HepG2 (cell line): ENCODE data around the gene DCPS. TPM values are rescaled to one million over a fixed set of nuclear protein-coding genes. Genes with fewer than 3 reads are reported as not detected.

Experiments used
- ATAC-seq: fragments of 200-7000 bp; cut with Tn5 transposase; 3 replicates; pipeline ENCODE4 v1.9.1; 2020; ENCODE audit warnings: mild to moderate bottlenecking, moderate library complexity
- BruUV-seq: library from RNA; stranded (reverse); fragments of 400-500 nt; replicated peaks from 2 replicates; lab custom pipeline; 2021; lab: Mats Ljungman, UMichigan
- CTCF ChIA-PET: fragments of 300-600 bp; formaldehyde crosslinking; extraction: SDS; loops from one replicate; lab custom pipeline; 2021; ENCODE audit warnings: low total read pairs, inconsistent platforms, low intra/inter-chr PET ratio; lab: Yijun Ruan, JAX
- POLR2A ChIA-PET: fragments of 350-600 bp; sonication (Branson Sonifier 250); formaldehyde crosslinking; loops from one replicate; lab custom pipeline; 2020; ENCODE audit warnings: antibody characterized with exemption, inconsistent platforms; lab: Yijun Ruan, JAX
- DNase-seq: peaks from one replicate; pipeline ENCODE4 v3.0.0-alpha.2; 2015; ENCODE audit warnings: low spot score
- FAIRE-seq: peaks from 3 replicates; lab custom pipeline; 2011; peaks lifted over from hg19 to GRCh38; lab: Jason Lieb, UNC
- H2AFZ ChIP-seq: one replicate; pipeline ENCODE4 v1.6.1; 2011; ENCODE audit warnings: low read length, inconsistent platforms
- H3K27ac ChIP-seq: fragments of 300-600 bp; 3 replicates; pipeline ENCODE4 v1.8.0; 2011; ENCODE audit warnings: mixed run types, mild to moderate bottlenecking, mixed read lengths, low read length, inconsistent platforms; ENCODE audit not compliant: insufficient read depth; ENCODE audit errors: extremely low read length
- H3K27me3 ChIP-seq, 2 experiments: fragments of 200-600 bp in 1 of 2; 2 replicates in 1 of 2; 3 replicates in 1 of 2; pipeline versions ENCODE4 v1.6.0 to v1.8.0; 2011; ENCODE audit warnings: low read length in 2 of 2, mild to moderate bottlenecking in 2 of 2, moderate library complexity in 2 of 2, inconsistent platforms in 1 of 2; ENCODE audit not compliant: insufficient read depth in 2 of 2, control insufficient read depth in 1 of 2
- H3K36me3 ChIP-seq, 2 experiments: fragments of 200-600 bp in 1 of 2; replicated peaks in 1 of 2; 2 replicates in 1 of 2; 3 replicates in 1 of 2; pipeline versions ENCODE4 v1.5.1 to v1.8.0; 2011; ENCODE audit warnings: low read length in 2 of 2, inconsistent platforms in 1 of 2; ENCODE audit not compliant: insufficient read depth in 2 of 2, control insufficient read depth in 1 of 2
- H3K4me1 ChIP-seq: 2 replicates; pipeline ENCODE4 v1.5.1; 2012; ENCODE audit warnings: low read length, inconsistent platforms; ENCODE audit not compliant: insufficient read depth
- H3K4me2 ChIP-seq: 2 replicates; pipeline ENCODE4 v1.6.0; 2011; ENCODE audit warnings: low read depth, low read length, inconsistent platforms
- H3K4me3 ChIP-seq, 3 experiments: fragments of 200-600 bp in 1 of 3; sonication (generic), shearing (Covaris generic) in 1 of 3; replicated peaks in 1 of 3; 2 replicates each; pipeline ENCODE4 v1.5.1; 2011 to 2016; ENCODE audit warnings: low read length in 3 of 3, inconsistent platforms in 2 of 3, low read depth in 2 of 3, mild to moderate bottlenecking in 2 of 3, control low read depth in 1 of 3, mixed read lengths in 1 of 3; ENCODE audit not compliant: insufficient read depth in 1 of 3
- H3K79me2 ChIP-seq: one replicate; pipeline ENCODE4 v1.6.1; 2011; ENCODE audit warnings: low read length, inconsistent platforms; ENCODE audit not compliant: insufficient read depth
- H3K9ac ChIP-seq: 2 replicates; pipeline ENCODE4 v1.6.0; 2011; ENCODE audit warnings: mild to moderate bottlenecking, low read depth, low read length, inconsistent platforms; ENCODE audit not compliant: insufficient read depth
- H3K9me3 ChIP-seq: 2 replicates; pipeline ENCODE4 v1.5.1; 2012; ENCODE audit warnings: mild to moderate bottlenecking, low read length
- H4K20me1 ChIP-seq: 2 replicates; pipeline ENCODE4 v1.6.0; 2011; ENCODE audit warnings: inconsistent platforms, mild to moderate bottlenecking, low read length, moderate library complexity; ENCODE audit not compliant: insufficient read depth
- JUN ChIP-seq: sonication (generic); formaldehyde crosslinking; IDR thresholded peaks from 2 replicates; pipeline ENCODE4 v1.4.0; 2020; ENCODE audit warnings: mild to moderate bottlenecking, missing genetic modification reagents
- MAFK ChIP-seq, 2 experiments: IDR thresholded peaks in 1 of 2; conservative IDR thresholded peaks in 1 of 2; 2 replicates each; pipeline ENCODE4 v1.6.1; 2011; ENCODE audit warnings: improper control_type of control experiment in 2 of 2, low read length in 2 of 2
- NFKB2 ChIP-seq: sonication (generic); formaldehyde crosslinking; IDR thresholded peaks from 2 replicates; pipeline ENCODE4 v1.4.0; 2020; ENCODE audit warnings: missing genetic modification reagents, borderline replicate concordance
- ONECUT2 ChIP-seq: sonication (generic); formaldehyde crosslinking; IDR thresholded peaks from 2 replicates; pipeline ENCODE4 v1.4.0; 2020; ENCODE audit warnings: missing genetic modification reagents
- RBAK ChIP-seq: sonication (generic); formaldehyde crosslinking; IDR thresholded peaks from 2 replicates; pipeline ENCODE4 v1.5.1; 2020; ENCODE audit warnings: mild to moderate bottlenecking, missing genetic modification reagents
- SMARCC2 ChIP-seq: fragments of 450-650 bp; IDR thresholded peaks from 2 replicates; pipeline ENCODE4 v1.6.1; 2017; ENCODE audit warnings: antibody characterized with exemption, mild to moderate bottlenecking
- TARDBP ChIP-seq: sonication (generic); formaldehyde crosslinking; IDR thresholded peaks from 2 replicates; pipeline ENCODE4 v1.8.0; 2022; ENCODE audit warnings: mild to moderate bottlenecking, missing genetic modification reagents
- ZNF430 ChIP-seq: sonication (generic); formaldehyde crosslinking; IDR thresholded peaks from 2 replicates; pipeline ENCODE4 v1.9.0; 2021; ENCODE audit warnings: mild to moderate bottlenecking, missing genetic modification reagents
- ZNF446 ChIP-seq: sonication (generic); formaldehyde crosslinking; IDR thresholded peaks from 2 replicates; pipeline ENCODE4 v1.5.0; 2020; ENCODE audit warnings: mild to moderate bottlenecking, missing genetic modification reagents
- ZNF652 ChIP-seq: IDR thresholded peaks from 2 replicates; pipeline ENCODE4 v1.6.1; 2016; ENCODE audit warnings: low read depth, borderline replicate concordance
- WGBS: methylation state at CpG from one replicate; pipeline ENCODE4 v1.1.6; 2017; ENCODE audit warnings: low lambda C conversion rate; 5-methylcytosine and 5-hydroxymethylcytosine counted together
- in situ Hi-C: cut with HindIII; loops from 2 replicates; pipeline ENCODE4 v1.10.0; 2017; ENCODE audit warnings: low pct_unique_long_range_greater_than_20kb; ENCODE audit not compliant: extremely low pct_ligation_motif_present
- intact Hi-C: fragments of 100-400 bp; cut with micrococcal nuclease; formaldehyde crosslinking; loops from one replicate; pipeline ENCODE4 v1.10.0; 2022; ENCODE audit not compliant: unreplicated experiment
- polyA plus RNA-seq, 8 experiments: library from polyadenylated mRNA; depleted of rRNA in 3 of 8; stranded (reverse) in 7 of 8; unstranded in 1 of 8; fragments of >200 nt; fragmentation: Illumina TruSeq in 4 of 8; extraction: Trizol in 4 of 8; gene quantifications; 2 replicates each; pipeline versions ENCODE4 v1.2.1 to v1.2.3, GENCODE V29; 2011 to 2016; ENCODE audit warnings: low read depth in 4 of 8, missing spikeins in 1 of 8, mixed read lengths in 1 of 8; ENCODE audit not compliant: insufficient read depth in 1 of 8
- total RNA-seq, 5 experiments: library from RNA; depleted of rRNA; stranded (reverse); fragments of >200 nt; fragmentation: Illumina TruSeq; extraction: Trizol; gene quantifications; 2 replicates each; pipeline ENCODE4 v1.2.3, GENCODE V29; 2016; ENCODE audit warnings: low read depth in 1 of 5
- TF ChIP-seq, protein P1 (sequence below): sonication (generic); formaldehyde crosslinking; IDR thresholded peaks from 2 replicates; pipeline ENCODE4 v1.5.0; 2020; ENCODE audit warnings: mild to moderate bottlenecking, missing genetic modification reagents
- TF ChIP-seq, protein P2 (sequence below): sonication (generic); formaldehyde crosslinking; IDR thresholded peaks from 2 replicates; pipeline ENCODE4 v1.5.0; 2020; ENCODE audit warnings: missing genetic modification reagents
- TF ChIP-seq, protein P3 (sequence below): sonication (generic); formaldehyde crosslinking; IDR thresholded peaks from 2 replicates; pipeline ENCODE4 v1.5.1; 2020; ENCODE audit warnings: mild to moderate bottlenecking, missing genetic modification reagents

Gene DCPS
- total and polyA plus RNA-seq, 2 of the 13 experiments (the other 11 are each of a cell fraction or from before 2014, with no cell fraction given) = 21.9 to 22.5 TPM

DNA sequence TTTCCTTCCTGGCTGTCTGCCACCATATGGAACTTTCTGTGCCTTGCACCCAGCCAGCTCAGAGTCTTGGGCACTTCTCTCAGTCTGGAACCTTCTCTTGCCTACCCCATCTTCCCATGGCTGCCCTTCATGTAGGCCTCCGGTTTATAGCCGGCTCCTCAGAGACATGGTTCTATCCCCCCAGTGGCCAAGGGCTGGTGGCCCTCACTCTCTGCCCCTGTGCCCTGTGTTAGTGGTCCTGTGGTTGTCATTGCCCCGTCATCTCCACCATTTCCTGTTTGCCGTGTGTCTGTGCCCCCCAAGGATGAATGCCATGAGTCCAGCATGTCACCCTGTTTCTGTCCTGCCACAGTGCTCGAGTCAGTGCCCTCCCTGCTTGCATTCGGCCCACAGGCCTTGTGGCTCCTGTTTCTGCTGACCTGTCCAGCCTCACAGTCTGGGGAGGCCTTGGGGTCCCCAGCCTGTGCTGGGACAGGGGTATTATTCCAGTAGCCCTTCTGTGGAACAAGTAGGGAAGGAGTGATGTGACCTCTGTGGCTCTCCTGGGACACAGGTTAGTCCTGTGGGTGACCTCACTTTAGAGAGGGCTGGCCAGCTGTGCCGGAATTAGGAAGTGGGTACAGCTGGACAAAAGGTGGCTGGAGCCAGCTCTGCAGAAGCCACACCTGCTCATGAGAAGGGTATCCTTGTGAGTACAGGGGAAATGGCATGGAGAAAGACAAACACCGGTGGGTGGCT is 82.3 kb downstream of the DCPS start:
- Histone ChIP-seq H3K4me3 (no peak overlapping the region), H3K4me1 (no peaks in the 10 kb centered on the region), H3K9me3 (no peaks in the 10 kb centered on the region), H2AFZ (no peak overlapping the region), H3K27me3 (no peaks in the 10 kb centered on the region), H3K36me3 (no peaks in the 10 kb centered on the region), H3K9ac (no peak overlapping the region), H4K20me1 (no peaks in the 10 kb centered on the region), H3K79me2 (no peaks in the 10 kb centered on the region), H3K27ac (no peak overlapping the region), H3K4me2 (no peak overlapping the region)
- POLR2A ChIA-PET = no interaction called here
- intact Hi-C loops (no loop called here), in situ Hi-C loops (no loop called here)
- CTCF ChIA-PET = no interaction called here
- BruUV-seq = no TSS peak
- FAIRE-seq = no peak
- no peak for DNase-seq
- WGBS = 95% methylated on average over 8 of the region's 8 CpGs
- ATAC-seq = no peak
- TF ChIP-seq SMARCC2 = no peak
- no peak for TF ChIP-seq ZNF430 (CRISPR knock-in tag)
- no peak for TF ChIP-seq MAFK (conservative IDR thresholded peaks at IDR 0.05 in 1 of 2, IDR thresholded peaks at IDR 0.05 in 1 of 2; ENCODE audit: low read length in 2 of 2)
- TF ChIP-seq, protein P1, sequence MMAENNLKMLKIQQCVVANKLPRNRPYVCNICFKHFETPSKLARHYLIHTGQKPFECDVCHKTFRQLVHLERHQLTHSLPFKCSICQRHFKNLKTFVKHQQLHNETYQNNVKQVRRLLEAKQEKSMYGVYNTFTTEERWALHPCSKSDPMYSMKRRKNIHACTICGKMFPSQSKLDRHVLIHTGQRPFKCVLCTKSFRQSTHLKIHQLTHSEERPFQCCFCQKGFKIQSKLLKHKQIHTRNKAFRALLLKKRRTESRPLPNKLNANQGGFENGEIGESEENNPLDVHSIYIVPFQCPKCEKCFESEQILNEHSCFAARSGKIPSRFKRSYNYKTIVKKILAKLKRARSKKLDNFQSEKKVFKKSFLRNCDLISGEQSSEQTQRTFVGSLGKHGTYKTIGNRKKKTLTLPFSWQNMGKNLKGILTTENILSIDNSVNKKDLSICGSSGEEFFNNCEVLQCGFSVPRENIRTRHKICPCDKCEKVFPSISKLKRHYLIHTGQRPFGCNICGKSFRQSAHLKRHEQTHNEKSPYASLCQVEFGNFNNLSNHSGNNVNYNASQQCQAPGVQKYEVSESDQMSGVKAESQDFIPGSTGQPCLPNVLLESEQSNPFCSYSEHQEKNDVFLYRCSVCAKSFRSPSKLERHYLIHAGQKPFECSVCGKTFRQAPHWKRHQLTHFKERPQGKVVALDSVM = no peak
- TF ChIP-seq ZNF652 (CRISPR knock-in tag) = no peak
- TF ChIP-seq, protein P2, sequence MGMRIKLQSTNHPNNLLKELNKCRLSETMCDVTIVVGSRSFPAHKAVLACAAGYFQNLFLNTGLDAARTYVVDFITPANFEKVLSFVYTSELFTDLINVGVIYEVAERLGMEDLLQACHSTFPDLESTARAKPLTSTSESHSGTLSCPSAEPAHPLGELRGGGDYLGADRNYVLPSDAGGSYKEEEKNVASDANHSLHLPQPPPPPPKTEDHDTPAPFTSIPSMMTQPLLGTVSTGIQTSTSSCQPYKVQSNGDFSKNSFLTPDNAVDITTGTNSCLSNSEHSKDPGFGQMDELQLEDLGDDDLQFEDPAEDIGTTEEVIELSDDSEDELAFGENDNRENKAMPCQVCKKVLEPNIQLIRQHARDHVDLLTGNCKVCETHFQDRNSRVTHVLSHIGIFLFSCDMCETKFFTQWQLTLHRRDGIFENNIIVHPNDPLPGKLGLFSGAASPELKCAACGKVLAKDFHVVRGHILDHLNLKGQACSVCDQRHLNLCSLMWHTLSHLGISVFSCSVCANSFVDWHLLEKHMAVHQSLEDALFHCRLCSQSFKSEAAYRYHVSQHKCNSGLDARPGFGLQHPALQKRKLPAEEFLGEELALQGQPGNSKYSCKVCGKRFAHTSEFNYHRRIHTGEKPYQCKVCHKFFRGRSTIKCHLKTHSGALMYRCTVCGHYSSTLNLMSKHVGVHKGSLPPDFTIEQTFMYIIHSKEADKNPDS (CRISPR knock-in tag) = no peak
- TF ChIP-seq JUN (CRISPR knock-in tag) = no peak
- no peak for TF ChIP-seq ZNF446
- TF ChIP-seq, protein P3, sequence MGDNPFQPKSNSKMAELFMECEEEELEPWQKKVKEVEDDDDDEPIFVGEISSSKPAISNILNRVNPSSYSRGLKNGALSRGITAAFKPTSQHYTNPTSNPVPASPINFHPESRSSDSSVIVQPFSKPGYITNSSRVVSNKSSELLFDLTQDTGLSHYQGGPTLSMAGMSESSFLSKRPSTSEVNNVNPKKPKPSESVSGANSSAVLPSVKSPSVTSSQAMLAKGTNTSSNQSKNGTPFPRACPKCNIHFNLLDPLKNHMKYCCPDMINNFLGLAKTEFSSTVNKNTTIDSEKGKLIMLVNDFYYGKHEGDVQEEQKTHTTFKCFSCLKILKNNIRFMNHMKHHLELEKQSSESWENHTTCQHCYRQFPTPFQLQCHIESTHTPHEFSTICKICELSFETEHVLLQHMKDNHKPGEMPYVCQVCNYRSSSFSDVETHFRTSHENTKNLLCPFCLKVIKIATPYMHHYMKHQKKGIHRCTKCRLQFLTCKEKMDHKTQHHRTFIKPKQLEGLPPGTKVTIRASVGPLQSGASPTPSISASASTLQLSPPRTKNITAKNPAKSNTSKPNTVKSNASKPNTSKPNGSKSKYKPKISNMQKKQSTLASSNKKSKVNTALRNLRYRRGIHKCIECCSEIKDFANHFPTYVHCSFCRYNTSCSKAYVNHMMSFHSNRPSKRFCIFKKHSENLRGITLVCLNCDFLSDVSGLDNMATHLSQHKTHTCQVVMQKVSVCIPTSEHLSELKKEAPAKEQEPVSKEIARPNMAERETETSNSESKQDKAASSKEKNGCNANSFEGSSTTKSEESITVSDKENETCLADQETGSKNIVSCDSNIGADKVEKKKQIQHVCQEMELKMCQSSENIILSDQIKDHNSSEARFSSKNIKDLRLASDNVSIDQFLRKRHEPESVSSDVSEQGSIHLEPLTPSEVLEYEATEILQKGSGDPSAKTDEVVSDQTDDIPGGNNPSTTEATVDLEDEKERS (CRISPR knock-in tag) = no peak
- TF ChIP-seq TARDBP (CRISPR knock-in tag) = no peak
- TF ChIP-seq NFKB2 = no peak
- no peak for TF ChIP-seq RBAK (CRISPR knock-in tag)
- no peak for TF ChIP-seq ONECUT2 (CRISPR knock-in tag)
